ENCODE results near the gene ARRDC1. TPM values are rescaled to one million over a fixed set of nuclear protein-coding genes. Genes with fewer than 3 reads are reported as not detected.

The ARRDC1 gene
- total and polyA plus RNA-seq, 2 experiments from 2014 or later, result 73.9 to 82.9 TPM

GRCh38 chr9:137647096-137647714 is 41.7 kb downstream of the ARRDC1 start:
- DNase-seq (ENCODE audit: low read depth in 1 of 2, low spot score in 1 of 2), result no peak
- Histone ChIP-seq H3K4me3 (no peak overlapping the region), H3K36me3 (no peaks in the 10 kb centered on the region), H3K27ac (no peak overlapping the region), H3K4me1 (ENCODE audit: low read depth) (no peaks in the 10 kb centered on the region), H3K27me3 (no peaks in the 10 kb centered on the region), H3K9me3 (ENCODE audit: low read depth) (no peaks in the 10 kb centered on the region)
- TF ChIP-seq CTCF (IDR thresholded peaks at IDR 0.05; ENCODE audit: low read depth, low read length), result no peak

- peak in 1 of 2 donors; percentile 50 for DNase-seq (ENCODE audit: low read depth in 1 of 2, low spot score in 1 of 2)
- H3K36me3 ChIP-seq, result no peaks in the 10 kb centered on the region
- no peak overlapping the region for H3K4me3 ChIP-seq
- H3K4me1 ChIP-seq (ENCODE audit: low read depth), result no peaks in the 10 kb centered on the region
- TF ChIP-seq CTCF (IDR thresholded peaks at IDR 0.05; ENCODE audit: low read depth, low read length), result no peak
- H3K9me3 ChIP-seq (ENCODE audit: low read depth), result no peaks in the 10 kb centered on the region
- no peak overlapping the region for H3K27ac ChIP-seq
- no peaks in the 10 kb centered on the region for H3K27me3 ChIP-seq
These were observed 42.9 kb downstream of the ARRDC1 start for GRCh38 chr9:137648396-137648795.

- no peak overlapping the region for H3K4me3 ChIP-seq
- H3K27ac ChIP-seq, result no peak overlapping the region
- TF ChIP-seq CTCF (IDR thresholded peaks at IDR 0.05; ENCODE audit: low read depth, low read length), result no peak
- no peaks in the 10 kb centered on the region for H3K36me3 ChIP-seq
- no peak for DNase-seq (ENCODE audit: low read depth in 1 of 2, low spot score in 1 of 2)
- H3K4me1 ChIP-seq (ENCODE audit: low read depth), result no peaks in the 10 kb centered on the region
- H3K27me3 ChIP-seq, result no peaks in the 10 kb centered on the region
- H3K9me3 ChIP-seq (ENCODE audit: low read depth), result no peaks in the 10 kb centered on the region
These were observed 44.1 kb downstream of the ARRDC1 start for GRCh38 chr9:137649553-137649952.

GRCh38 chr9:137650259-137650658 is 44.8 kb downstream of the ARRDC1 start:
- no peak overlapping the region for H3K27ac ChIP-seq
- no peaks in the 10 kb centered on the region for H3K4me1 ChIP-seq (ENCODE audit: low read depth)
- DNase-seq (ENCODE audit: low read depth in 1 of 2, low spot score in 1 of 2), result no peak
- no peaks in the 10 kb centered on the region for H3K36me3 ChIP-seq
- H3K27me3 ChIP-seq, result no peaks in the 10 kb centered on the region
- H3K9me3 ChIP-seq (ENCODE audit: low read depth), result no peaks in the 10 kb centered on the region
- no peak overlapping the region for H3K4me3 ChIP-seq
- no peak for TF ChIP-seq CTCF (IDR thresholded peaks at IDR 0.05; ENCODE audit: low read depth, low read length)

GRCh38 chr9:137650779-137651178 is 45.3 kb downstream of the ARRDC1 start:
- Histone ChIP-seq H3K4me3 (no peak overlapping the region), H3K27me3 (no peaks in the 10 kb centered on the region), H3K36me3 (no peaks in the 10 kb centered on the region), H3K27ac (no peak overlapping the region), H3K9me3 (ENCODE audit: low read depth) (no peaks in the 10 kb centered on the region), H3K4me1 (ENCODE audit: low read depth) (no peaks in the 10 kb centered on the region)
- DNase-seq (ENCODE audit: low read depth in 1 of 2, low spot score in 1 of 2), result no peak
- TF ChIP-seq CTCF (IDR thresholded peaks at IDR 0.05; ENCODE audit: low read depth, low read length), result no peak

Data from cardiac muscle cell (in vitro differentiated cells and primary cell).